ENCODE measurements around the gene ABTB2. TPM values are rescaled to one million over a fixed set of nuclear protein-coding genes. Genes with fewer than 3 reads are reported as not detected.

The ABTB2 gene
- polyA plus RNA-seq, 1 of the 3 experiments (the other 2 are of a cell fraction) = 7.8 TPM

DNA sequence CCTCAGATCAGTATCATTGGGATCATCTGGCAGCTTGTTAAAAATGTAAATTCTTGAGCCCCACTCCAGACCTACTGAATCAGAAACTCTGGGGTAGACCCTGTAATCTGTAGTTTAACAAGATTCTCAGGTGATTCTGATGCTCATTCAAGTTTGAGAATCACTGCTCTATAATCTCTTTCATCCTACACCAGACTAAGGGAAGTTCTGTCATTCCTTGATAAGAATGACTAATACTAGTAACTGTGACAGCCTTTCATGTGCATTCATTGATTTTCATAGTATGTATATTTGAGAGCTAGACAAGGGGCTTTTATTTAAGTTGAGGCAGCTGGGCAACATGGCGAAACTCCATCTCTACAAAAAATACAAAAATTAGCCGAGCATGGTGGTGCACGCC, 222.4 kb downstream of the ABTB2 start:
- H3K9me3 ChIP-seq = no peaks in the 10 kb centered on the region
- WGBS (ENCODE audit: low lambda C conversion rate) = 98% methylated on average over 3 of the region's 3 CpGs
- H3F3A ChIP-seq (replicated peaks; ENCODE audit: insufficient read depth) = no peaks in the 10 kb centered on the region
- no peak overlapping the region for H3K9ac ChIP-seq
- no peak overlapping the region for H3K4me3 ChIP-seq (ENCODE audit: low read depth in 2 of 2, low read length in 1 of 2)
- H3K27ac ChIP-seq (ENCODE audit: low read depth in 2 of 2, low read length in 1 of 2) = no peak overlapping the region
- no peaks in the 10 kb centered on the region for H4K20me1 ChIP-seq (ENCODE audit: insufficient read depth)
- POLR2A ChIA-PET = no interaction called here
- H3K36me3 ChIP-seq (replicated peaks in 1 of 2; ENCODE audit: control insufficient read depth in 1 of 2, insufficient read depth in 2 of 2, low read length in 1 of 2) = peaks cover 25 to 86% of the 10 kb centered on the region in 2 experiments
- DNase-seq = no peak
- H3K9me2 ChIP-seq = no peaks in the 10 kb centered on the region
- no peak overlapping the region for H3K4me2 ChIP-seq
- CTCF ChIA-PET = interaction anchor here (0.7 to 3.1 kb wide), 2 partner anchors 13 to 15 kb away, joined by 3 to 10 read pairs; no protein-coding TSS in a partner anchor
- H3K4me1 ChIP-seq (ENCODE audit: control insufficient read depth in 1 of 2, insufficient read depth in 2 of 2, low read depth in 1 of 2, low read length in 1 of 2) = no peaks in the 10 kb centered on the region
- no peak for TF ChIP-seq RFX5 (IDR thresholded peaks at IDR 0.05; ENCODE audit: low read length)
- TF ChIP-seq FOXJ3 (CRISPR knock-in tag; IDR thresholded peaks at IDR 0.05) = no peak
- no peak for TF ChIP-seq PBX3 (IDR thresholded peaks at IDR 0.05)
- TF ChIP-seq FOXM1 (IDR thresholded peaks at IDR 0.05; ENCODE audit: low read depth) = no peak
- TF ChIP-seq, protein P1, sequence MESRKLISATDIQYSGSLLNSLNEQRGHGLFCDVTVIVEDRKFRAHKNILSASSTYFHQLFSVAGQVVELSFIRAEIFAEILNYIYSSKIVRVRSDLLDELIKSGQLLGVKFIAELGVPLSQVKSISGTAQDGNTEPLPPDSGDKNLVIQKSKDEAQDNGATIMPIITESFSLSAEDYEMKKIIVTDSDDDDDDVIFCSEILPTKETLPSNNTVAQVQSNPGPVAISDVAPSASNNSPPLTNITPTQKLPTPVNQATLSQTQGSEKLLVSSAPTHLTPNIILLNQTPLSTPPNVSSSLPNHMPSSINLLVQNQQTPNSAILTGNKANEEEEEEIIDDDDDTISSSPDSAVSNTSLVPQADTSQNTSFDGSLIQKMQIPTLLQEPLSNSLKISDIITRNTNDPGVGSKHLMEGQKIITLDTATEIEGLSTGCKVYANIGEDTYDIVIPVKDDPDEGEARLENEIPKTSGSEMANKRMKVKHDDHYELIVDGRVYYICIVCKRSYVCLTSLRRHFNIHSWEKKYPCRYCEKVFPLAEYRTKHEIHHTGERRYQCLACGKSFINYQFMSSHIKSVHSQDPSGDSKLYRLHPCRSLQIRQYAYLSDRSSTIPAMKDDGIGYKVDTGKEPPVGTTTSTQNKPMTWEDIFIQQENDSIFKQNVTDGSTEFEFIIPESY (IDR thresholded peaks at IDR 0.05; ENCODE audit: borderline replicate concordance, low read depth) = no peak
- TF ChIP-seq NRF1 (IDR thresholded peaks at IDR 0.05; ENCODE audit: low read depth, low read length) = no peak
- TF ChIP-seq, protein P2, sequence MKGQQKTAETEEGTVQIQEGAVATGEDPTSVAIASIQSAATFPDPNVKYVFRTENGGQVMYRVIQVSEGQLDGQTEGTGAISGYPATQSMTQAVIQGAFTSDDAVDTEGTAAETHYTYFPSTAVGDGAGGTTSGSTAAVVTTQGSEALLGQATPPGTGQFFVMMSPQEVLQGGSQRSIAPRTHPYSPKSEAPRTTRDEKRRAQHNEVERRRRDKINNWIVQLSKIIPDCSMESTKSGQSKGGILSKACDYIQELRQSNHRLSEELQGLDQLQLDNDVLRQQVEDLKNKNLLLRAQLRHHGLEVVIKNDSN (IDR thresholded peaks at IDR 0.05; ENCODE audit: borderline replicate concordance, low read depth) = no peak
- no peak for TF ChIP-seq EP300 (IDR thresholded peaks at IDR 0.05; ENCODE audit: borderline replicate concordance in 1 of 2, low read depth in 1 of 2, low read length in 1 of 2)
- TF ChIP-seq NFIC (IDR thresholded peaks at IDR 0.05; ENCODE audit: borderline replicate concordance) = no peak
- no peak overlapping the region for H2AFZ ChIP-seq (ENCODE audit: low read depth)
- H3K27me3 ChIP-seq (ENCODE audit: insufficient read depth) = no peaks in the 10 kb centered on the region
- H3K79me2 ChIP-seq (ENCODE audit: insufficient read depth) = no peaks in the 10 kb centered on the region

GRCh38 chr11:34134765-34135164, 223.0 kb downstream of the ABTB2 start:
- no peaks in the 10 kb centered on the region for H3F3A ChIP-seq (replicated peaks; ENCODE audit: insufficient read depth)
- no peaks in the 10 kb centered on the region for H3K9me2 ChIP-seq
- no peak for DNase-seq
- H3K27me3 ChIP-seq (ENCODE audit: insufficient read depth) = no peaks in the 10 kb centered on the region
- POLR2A ChIA-PET = no interaction called here
- CTCF ChIA-PET = interaction anchor here (0.7 to 3.1 kb wide), 3 partner anchors 12 to 40 kb away, joined by 3 to 10 read pairs (median 3); no protein-coding TSS in a partner anchor
- peaks cover 32 to 86% of the 10 kb centered on the region in 2 experiments for H3K36me3 ChIP-seq (replicated peaks in 1 of 2; ENCODE audit: control insufficient read depth in 1 of 2, insufficient read depth in 2 of 2, low read length in 1 of 2)
- no peaks in the 10 kb centered on the region for H3K79me2 ChIP-seq (ENCODE audit: insufficient read depth)
- no peaks in the 10 kb centered on the region for H3K4me1 ChIP-seq (ENCODE audit: control insufficient read depth in 1 of 2, insufficient read depth in 2 of 2, low read depth in 1 of 2, low read length in 1 of 2)
- no peak overlapping the region for H3K27ac ChIP-seq (ENCODE audit: low read depth in 2 of 2, low read length in 1 of 2)
- H2AFZ ChIP-seq (ENCODE audit: low read depth) = no peak overlapping the region
- H3K4me2 ChIP-seq = no peak overlapping the region
- no peaks in the 10 kb centered on the region for H4K20me1 ChIP-seq (ENCODE audit: insufficient read depth)
- no peak overlapping the region for H3K9ac ChIP-seq
- no peak overlapping the region for H3K4me3 ChIP-seq (ENCODE audit: low read depth in 2 of 2, low read length in 1 of 2)
- 96% methylated on average over 4 of the region's 5 CpGs for WGBS (ENCODE audit: low lambda C conversion rate)
- no peaks in the 10 kb centered on the region for H3K9me3 ChIP-seq
- TF ChIP-seq RAD21 (IDR thresholded peaks at IDR 0.05; ENCODE audit: low read length) (no peak), EP300 (IDR thresholded peaks at IDR 0.05; ENCODE audit: borderline replicate concordance in 1 of 2, low read depth in 1 of 2, low read length in 1 of 2) (no peak), CHD2 (IDR thresholded peaks at IDR 0.05; ENCODE audit: low read length, partially characterized antibody) (no peak), FOXJ3 (CRISPR knock-in tag; IDR thresholded peaks at IDR 0.05) (no peak), PBX3 (IDR thresholded peaks at IDR 0.05) (no peak), EZH2phosphoT487 (IDR thresholded peaks at IDR 0.05; ENCODE audit: borderline replicate concordance, low read depth) (no peak), SMC3 (IDR thresholded peaks at IDR 0.05; ENCODE audit: low read depth, low read length) (no peak), TCF12 (IDR thresholded peaks at IDR 0.05) (no peak), USF2 (IDR thresholded peaks at IDR 0.05; ENCODE audit: borderline replicate concordance, low read depth, low read length) (no peak), GATA2 (CRISPR knock-in tag; IDR thresholded peaks at IDR 0.05) (no peak)
- TF ChIP-seq, protein P3, sequence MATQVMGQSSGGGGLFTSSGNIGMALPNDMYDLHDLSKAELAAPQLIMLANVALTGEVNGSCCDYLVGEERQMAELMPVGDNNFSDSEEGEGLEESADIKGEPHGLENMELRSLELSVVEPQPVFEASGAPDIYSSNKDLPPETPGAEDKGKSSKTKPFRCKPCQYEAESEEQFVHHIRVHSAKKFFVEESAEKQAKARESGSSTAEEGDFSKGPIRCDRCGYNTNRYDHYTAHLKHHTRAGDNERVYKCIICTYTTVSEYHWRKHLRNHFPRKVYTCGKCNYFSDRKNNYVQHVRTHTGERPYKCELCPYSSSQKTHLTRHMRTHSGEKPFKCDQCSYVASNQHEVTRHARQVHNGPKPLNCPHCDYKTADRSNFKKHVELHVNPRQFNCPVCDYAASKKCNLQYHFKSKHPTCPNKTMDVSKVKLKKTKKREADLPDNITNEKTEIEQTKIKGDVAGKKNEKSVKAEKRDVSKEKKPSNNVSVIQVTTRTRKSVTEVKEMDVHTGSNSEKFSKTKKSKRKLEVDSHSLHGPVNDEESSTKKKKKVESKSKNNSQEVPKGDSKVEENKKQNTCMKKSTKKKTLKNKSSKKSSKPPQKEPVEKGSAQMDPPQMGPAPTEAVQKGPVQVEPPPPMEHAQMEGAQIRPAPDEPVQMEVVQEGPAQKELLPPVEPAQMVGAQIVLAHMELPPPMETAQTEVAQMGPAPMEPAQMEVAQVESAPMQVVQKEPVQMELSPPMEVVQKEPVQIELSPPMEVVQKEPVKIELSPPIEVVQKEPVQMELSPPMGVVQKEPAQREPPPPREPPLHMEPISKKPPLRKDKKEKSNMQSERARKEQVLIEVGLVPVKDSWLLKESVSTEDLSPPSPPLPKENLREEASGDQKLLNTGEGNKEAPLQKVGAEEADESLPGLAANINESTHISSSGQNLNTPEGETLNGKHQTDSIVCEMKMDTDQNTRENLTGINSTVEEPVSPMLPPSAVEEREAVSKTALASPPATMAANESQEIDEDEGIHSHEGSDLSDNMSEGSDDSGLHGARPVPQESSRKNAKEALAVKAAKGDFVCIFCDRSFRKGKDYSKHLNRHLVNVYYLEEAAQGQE (IDR thresholded peaks at IDR 0.05; ENCODE audit: low read depth, low read length) = no peak

Data from SK-N-SH (cell line).